Activated naive CD8-positive, alpha-beta T cell treated with anti-CD3 and anti-CD28 coated beads, Interleukin-2, amount 10 ng/mL, durations not matched to agents 7 days and 5 days (primary cell): ENCODE measurements around the gene STEAP1. TPM values are rescaled to one million over a fixed set of nuclear protein-coding genes. Genes with fewer than 3 reads are reported as not detected.

Source experiments
- ATAC-seq: fragments of 150-1000 bp; cut with Tn5 transposase; one replicate; pipeline ENCODE4 v1.10.0; 2021; ENCODE audit warnings: low read depth, moderate library complexity
- POLR2A ChIA-PET: fragments of 350-600 bp; sonication (Branson Sonifier 250); formaldehyde crosslinking; loops from one replicate; lab custom pipeline; 2021; ENCODE audit warnings: antibody characterized with exemption; lab: Charles Lee
- DNase-seq: peaks from one replicate; pipeline ENCODE4 v3.0.0; 2021
- H3K27ac Mint-ChIP-seq: one replicate; pipeline ENCODE4 v1.8.0; 2022; ENCODE audit warnings: mild to moderate bottlenecking, mixed read lengths
- H3K27me3 Mint-ChIP-seq: one replicate; pipeline ENCODE4 v1.8.0; 2022; ENCODE audit warnings: mild to moderate bottlenecking, moderate library complexity, mixed read lengths
- H3K36me3 Mint-ChIP-seq: one replicate; pipeline ENCODE4 v1.8.0; 2021; ENCODE audit warnings: mild to moderate bottlenecking, mixed read lengths
- H3K4me1 Mint-ChIP-seq: one replicate; pipeline ENCODE4 v1.8.0; 2021; ENCODE audit warnings: mixed read lengths
- H3K4me3 Mint-ChIP-seq: one replicate; pipeline ENCODE4 v1.8.0; 2022; ENCODE audit warnings: mild to moderate bottlenecking, moderate library complexity, mixed read lengths
- H3K9me3 Mint-ChIP-seq: one replicate; pipeline ENCODE4 v1.8.0; 2021; ENCODE audit warnings: mixed read lengths
- total RNA-seq, 2 experiments: library from RNA; stranded (reverse); gene quantifications; one replicate each; pipeline ENCODE4 v1.2.3, GENCODE V29; 2021

The STEAP1 gene
- total RNA-seq, 2 experiments from 2014 or later: not detected

DNA sequence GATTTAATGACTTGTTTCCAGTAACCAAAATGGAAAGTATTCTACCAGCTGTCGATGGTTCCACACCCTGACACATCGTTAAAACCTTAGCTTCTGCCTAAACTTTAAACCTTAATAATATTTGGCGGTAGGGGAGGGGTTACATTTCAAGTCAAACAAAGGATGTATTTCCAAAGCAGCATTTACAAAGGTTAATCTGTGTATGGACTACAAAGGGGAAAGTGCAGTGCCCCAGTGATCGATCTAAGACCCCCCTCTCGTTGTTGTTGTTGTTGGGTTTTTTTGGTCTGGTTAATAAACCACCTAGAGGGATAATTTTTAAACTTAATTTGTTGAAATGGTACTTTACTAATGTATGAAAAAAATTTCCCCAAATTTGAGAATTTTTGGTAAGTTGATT lies 56.2 kb downstream of the STEAP1 start:
- H3K4me1 Mint-ChIP-seq: peaks cover 2% of the 10 kb centered on the region
- H3K27me3 Mint-ChIP-seq: peaks cover 30% of the 10 kb centered on the region
- POLR2A ChIA-PET: no interaction called here
- H3K36me3 Mint-ChIP-seq: no peaks in the 10 kb centered on the region
- no peak overlapping the region for H3K4me3 Mint-ChIP-seq
- H3K27ac Mint-ChIP-seq: no peak overlapping the region
- no peak for ATAC-seq
- no peak for DNase-seq
- H3K9me3 Mint-ChIP-seq: peaks cover 2% of the 10 kb centered on the region

DNA sequence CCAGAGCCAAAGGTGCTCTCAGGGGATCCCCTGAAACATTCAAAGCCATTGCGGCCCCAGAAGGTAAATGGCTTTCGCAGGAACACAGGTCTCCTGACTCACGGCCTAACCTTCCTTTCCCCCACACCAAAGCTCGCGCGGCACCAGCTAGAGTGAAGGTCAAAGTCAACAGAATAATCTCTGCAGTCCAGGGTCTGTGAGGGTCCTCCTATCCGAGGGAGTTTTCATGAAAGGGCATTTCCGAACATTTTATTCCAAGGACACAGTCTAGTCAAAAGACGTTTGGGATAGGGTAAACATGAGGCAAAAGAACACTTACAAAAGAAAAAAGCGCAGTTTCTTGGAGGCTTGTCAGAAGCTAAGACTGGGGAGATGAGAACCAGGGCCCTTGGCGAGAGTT lies 56.7 kb downstream of the STEAP1 start:
- Mint-ChIP-seq H3K36me3 (no peaks in the 10 kb centered on the region), H3K4me3 (peak overlapping the region; percentile 48), H3K9me3 (no peaks in the 10 kb centered on the region), H3K27ac (no peak overlapping the region), H3K4me1 (peaks cover 2% of the 10 kb centered on the region), H3K27me3 (peaks cover 35% of the 10 kb centered on the region)
- no peak for DNase-seq
- ATAC-seq: peak; percentile 15
- POLR2A ChIA-PET: interaction anchor here (0.6 kb wide), 1 partner anchor 12 kb away, joined by 3 read pairs; no protein-coding TSS in a partner anchor

DNA sequence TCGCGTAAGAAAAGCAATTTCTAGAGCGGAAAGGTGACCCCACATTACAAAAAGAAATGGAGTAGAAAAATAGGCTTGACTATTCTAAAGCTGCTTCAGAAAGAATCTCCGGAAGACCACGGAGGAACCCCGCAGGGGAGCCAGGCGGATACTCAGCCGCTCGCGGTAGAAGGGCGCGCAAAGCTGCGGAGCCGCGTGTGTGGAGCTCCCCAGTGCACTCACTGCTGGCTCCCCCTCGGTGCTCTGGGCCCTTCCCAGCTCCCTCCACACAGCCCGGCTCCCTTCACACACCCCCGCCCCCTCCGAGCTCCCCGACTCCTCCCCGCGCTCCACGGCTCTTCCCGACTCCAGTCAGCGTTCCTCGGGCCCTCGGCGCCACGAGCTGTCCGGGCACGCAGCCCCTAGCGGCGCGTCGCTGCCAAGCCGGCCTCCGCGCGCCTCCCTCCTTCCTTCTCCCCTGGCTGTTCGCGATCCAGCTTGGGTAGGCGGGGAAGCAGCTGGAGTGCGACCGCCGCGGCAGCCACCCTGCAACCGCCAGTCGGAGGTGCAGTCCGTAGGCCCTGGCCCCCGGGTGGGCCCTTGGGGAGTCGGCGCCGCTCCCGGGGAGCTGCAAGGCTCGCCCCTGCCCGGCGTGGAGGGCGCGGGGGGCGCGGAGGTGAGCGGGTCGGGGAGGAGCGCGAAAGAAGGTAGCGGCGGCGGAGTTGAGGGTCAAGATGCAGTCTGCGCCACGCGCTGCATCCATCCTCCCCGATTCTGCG lies 57.3 kb downstream of the STEAP1 start, which contains the start of gene STEAP2:
STEAP2 (plus strand) TSS at position 350 of the 758 bp plus-strand sequence. CDS start 13,343 bp downstream, outside the sequence.
- Mint-ChIP-seq H3K4me3 (peak within 1 kb of the TSS; percentile 48), H3K27ac (no peak within 1 kb of the TSS), H3K36me3 (no peaks in the 10 kb centered on the region), H3K27me3 (peaks cover 39% of the 10 kb centered on the region), H3K9me3 (no peaks in the 10 kb centered on the region), H3K4me1 (peaks cover 2% of the 10 kb centered on the region)
- peak; percentile 86 for ATAC-seq
- peak; percentile 51 for DNase-seq
- POLR2A ChIA-PET: interaction anchor here (0.6 kb wide), 2 partner anchors 13 to 29 kb away, joined by 3 read pairs; no protein-coding TSS in a partner anchor

DNA sequence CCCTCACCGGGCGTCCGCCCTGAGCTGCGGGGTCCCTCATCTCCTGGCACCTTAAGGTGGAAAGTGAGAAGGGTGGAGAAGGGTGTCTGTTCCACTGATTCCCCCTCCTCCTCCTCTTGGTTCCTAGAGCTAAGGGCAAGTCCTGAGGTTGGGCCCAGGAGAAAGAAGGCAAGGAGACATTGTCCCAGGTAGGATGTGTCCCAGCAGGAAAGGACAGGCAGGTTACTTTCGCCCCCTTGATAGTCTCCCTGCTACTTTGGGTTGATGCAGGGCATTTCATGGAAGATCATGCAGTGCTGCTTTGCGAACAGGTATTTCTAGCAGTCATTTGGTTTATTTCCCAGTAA lies 57.9 kb downstream of the STEAP1 start:
- Mint-ChIP-seq H3K4me1 (peaks cover 2% of the 10 kb centered on the region), H3K27me3 (peaks cover 39% of the 10 kb centered on the region), H3K4me3 (peak overlapping the region; percentile 34), H3K27ac (no peak overlapping the region), H3K36me3 (no peaks in the 10 kb centered on the region), H3K9me3 (no peaks in the 10 kb centered on the region)
- DNase-seq (no peak), ATAC-seq (no peak)
- POLR2A ChIA-PET: no interaction called here

DNA sequence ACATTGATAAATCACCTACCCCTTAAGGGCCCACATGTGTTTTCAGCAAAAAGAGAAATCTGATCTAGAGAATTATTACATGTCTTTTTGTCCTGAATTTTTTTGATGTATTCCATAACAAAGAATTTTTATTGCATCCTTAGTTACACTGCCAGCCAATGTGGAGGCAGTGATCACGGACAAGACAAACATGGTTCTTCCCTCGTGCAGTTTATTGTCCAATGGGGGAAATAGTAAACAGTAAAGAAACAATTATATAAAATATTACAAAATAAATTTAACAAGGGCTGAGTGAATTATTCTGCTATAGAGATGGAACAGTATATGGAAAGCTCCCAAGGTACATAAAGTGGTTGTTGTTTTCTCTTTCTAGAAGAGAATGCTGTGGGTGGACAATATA lies 59.3 kb downstream of the STEAP1 start:
- Mint-ChIP-seq H3K9me3 (no peaks in the 10 kb centered on the region), H3K4me3 (no peak overlapping the region), H3K27ac (no peak overlapping the region), H3K27me3 (peaks cover 39% of the 10 kb centered on the region), H3K4me1 (peaks cover 2% of the 10 kb centered on the region), H3K36me3 (no peaks in the 10 kb centered on the region)
- POLR2A ChIA-PET: no interaction called here
- ATAC-seq: no peak
- no peak for DNase-seq

Other genes with a start within 250 kb of the STEAP1 start
- not detected for gene STEAP2, start 57.3 kb downstream of the STEAP1 start, total RNA-seq
- gene CFAP69, start 90.7 kb downstream of the STEAP1 start, total RNA-seq: under 1 TPM in 1 of 2 experiments, not detected in 1; 0.33 TPM
- not detected for gene FAM237B, start 166.8 kb downstream of the STEAP1 start, total RNA-seq
- 10 to 100 TPM; 29.3 to 31.1 TPM for gene GTPBP10, start 192.2 kb downstream of the STEAP1 start, total RNA-seq
- gene CLDN12, start 249.0 kb downstream of the STEAP1 start, total RNA-seq: 1 to 10 TPM; 3.6 to 5.0 TPM